Suprapubic skin (tissue), 4 donors: ENCODE data around the gene SRCAP.

Experiments used
- POLR2A ChIP-seq, 2 donors: fragments of 450-650 bp; IDR thresholded peaks; one replicate each; pipeline ENCODE4 v1.6.1; 2017; ENCODE audit warnings: antibody characterized with exemption in 2 of 2, mild to moderate bottlenecking in 2 of 2, moderate library complexity in 2 of 2
- POLR2AphosphoS5 ChIP-seq, 3 donors: sonication (generic); formaldehyde crosslinking; IDR thresholded peaks; one replicate each; pipeline ENCODE4 v1.6.1; 2017; ENCODE audit warnings: antibody characterized with exemption in 3 of 3
- TF ChIP-seq, protein P1 (sequence below), 2 donors: fragments of 200-600 bp in 1 of 2; fragments of 450-650 bp in 1 of 2; sonication (generic) in 1 of 2; IDR thresholded peaks; one replicate each; pipeline ENCODE4 v1.5.1; 2016 to 2019; ENCODE audit warnings: antibody characterized with exemption in 2 of 2, mild to moderate bottlenecking in 1 of 2, moderate library complexity in 1 of 2

DNA sequence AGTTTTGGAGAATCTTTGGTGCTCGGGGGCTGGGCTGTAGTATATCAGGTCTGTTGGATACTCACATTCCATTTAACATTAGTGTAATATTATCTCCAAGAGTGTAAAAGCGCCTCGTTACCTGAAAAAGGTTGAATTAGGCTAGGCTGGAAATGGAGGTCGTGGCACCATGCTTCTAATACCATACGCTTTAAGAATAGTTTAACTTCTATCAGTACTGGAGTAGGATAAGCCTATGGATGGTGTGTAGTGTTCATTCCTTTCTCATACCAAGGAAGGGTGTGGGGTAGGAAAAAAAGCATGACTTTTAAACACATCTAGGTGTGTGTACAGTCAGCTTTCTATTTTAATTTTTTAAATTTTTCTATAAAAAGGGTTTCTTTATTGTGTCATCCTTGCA is 2.0 kb downstream of the SRCAP start:
- TF ChIP-seq, protein P1, sequence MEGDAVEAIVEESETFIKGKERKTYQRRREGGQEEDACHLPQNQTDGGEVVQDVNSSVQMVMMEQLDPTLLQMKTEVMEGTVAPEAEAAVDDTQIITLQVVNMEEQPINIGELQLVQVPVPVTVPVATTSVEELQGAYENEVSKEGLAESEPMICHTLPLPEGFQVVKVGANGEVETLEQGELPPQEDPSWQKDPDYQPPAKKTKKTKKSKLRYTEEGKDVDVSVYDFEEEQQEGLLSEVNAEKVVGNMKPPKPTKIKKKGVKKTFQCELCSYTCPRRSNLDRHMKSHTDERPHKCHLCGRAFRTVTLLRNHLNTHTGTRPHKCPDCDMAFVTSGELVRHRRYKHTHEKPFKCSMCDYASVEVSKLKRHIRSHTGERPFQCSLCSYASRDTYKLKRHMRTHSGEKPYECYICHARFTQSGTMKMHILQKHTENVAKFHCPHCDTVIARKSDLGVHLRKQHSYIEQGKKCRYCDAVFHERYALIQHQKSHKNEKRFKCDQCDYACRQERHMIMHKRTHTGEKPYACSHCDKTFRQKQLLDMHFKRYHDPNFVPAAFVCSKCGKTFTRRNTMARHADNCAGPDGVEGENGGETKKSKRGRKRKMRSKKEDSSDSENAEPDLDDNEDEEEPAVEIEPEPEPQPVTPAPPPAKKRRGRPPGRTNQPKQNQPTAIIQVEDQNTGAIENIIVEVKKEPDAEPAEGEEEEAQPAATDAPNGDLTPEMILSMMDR (IDR thresholded peaks at IDR 0.05), result no peak
- no peak for TF ChIP-seq POLR2A (IDR thresholded peaks at IDR 0.05)
- TF ChIP-seq POLR2AphosphoS5 (IDR thresholded peaks at IDR 0.05), result no peak
